Rectal smooth muscle tissue (tissue), 1 donor: Measurements from ENCODE around the gene ANKRD13D.
A peak's percentile ranks its signal among the peaks of the same experiment; 100 is the strongest.

Source experiments
- H3K27ac ChIP-seq: one replicate; pipeline ENCODE4 v1.7.0; 2013; ENCODE audit warnings: low read depth, low read length, inconsistent platforms
- H3K27me3 ChIP-seq: one replicate; pipeline ENCODE4 v1.7.0; 2013; ENCODE audit warnings: low read length; ENCODE audit not compliant: control insufficient read depth, insufficient read depth
- H3K36me3 ChIP-seq: one replicate; pipeline ENCODE4 v1.7.0; 2013; ENCODE audit warnings: low read length; ENCODE audit not compliant: control insufficient read depth, insufficient read depth
- H3K4me1 ChIP-seq: one replicate; pipeline ENCODE4 v1.7.0; 2013; ENCODE audit warnings: low read length; ENCODE audit not compliant: control insufficient read depth, insufficient read depth
- H3K4me3 ChIP-seq: one replicate; pipeline ENCODE4 v1.7.0; 2013; ENCODE audit warnings: low read length
- H3K9ac ChIP-seq: one replicate; pipeline ENCODE4 v1.7.0; 2013; ENCODE audit warnings: low read length

Gene ANKRD13D

DNA sequence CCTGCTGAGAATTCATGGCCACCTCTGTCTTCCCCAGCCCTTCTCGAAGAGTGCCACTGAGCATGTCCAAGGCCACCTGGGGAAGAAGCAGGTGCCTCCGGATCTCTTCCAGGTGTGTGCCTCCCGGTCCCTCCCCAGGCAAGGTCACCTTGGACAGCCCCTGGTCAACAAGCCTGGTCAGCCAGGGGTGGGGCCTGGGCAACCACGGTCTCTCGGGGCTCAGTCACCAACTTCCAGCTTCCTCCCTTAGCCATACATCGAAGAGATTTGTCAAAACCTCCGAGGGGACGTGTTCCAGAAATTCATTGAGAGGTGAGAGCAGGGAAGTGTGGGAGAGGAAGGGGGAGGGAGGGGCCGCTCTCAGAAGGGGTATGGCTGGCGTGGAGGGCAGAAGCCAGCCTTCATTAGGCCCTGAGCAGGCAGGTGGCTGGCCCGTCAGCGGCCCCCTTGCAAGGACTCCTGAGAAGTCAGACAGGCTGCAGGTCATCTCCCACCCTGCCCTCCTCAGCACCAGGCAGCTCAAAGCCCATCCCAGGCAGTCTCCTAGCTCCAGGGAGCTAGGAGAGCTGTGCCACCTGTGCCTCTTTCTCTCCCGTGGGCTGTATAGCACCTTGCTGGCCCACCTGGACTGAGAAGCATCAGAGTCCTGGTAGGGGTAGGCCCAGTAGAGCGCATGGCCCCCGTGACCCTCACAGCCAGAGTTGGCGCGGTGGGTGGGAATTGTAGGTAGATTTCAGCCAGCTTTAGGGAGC is 9.3 kb upstream of the ANKRD13D start:
- Histone ChIP-seq H3K27ac (no peak overlapping the region), H3K4me3 (no peak overlapping the region), H3K4me1 (peaks cover 16% of the 10 kb centered on the region), H3K9ac (no peak overlapping the region), H3K36me3 (peaks cover 45% of the 10 kb centered on the region), H3K27me3 (no peaks in the 10 kb centered on the region)

DNA sequence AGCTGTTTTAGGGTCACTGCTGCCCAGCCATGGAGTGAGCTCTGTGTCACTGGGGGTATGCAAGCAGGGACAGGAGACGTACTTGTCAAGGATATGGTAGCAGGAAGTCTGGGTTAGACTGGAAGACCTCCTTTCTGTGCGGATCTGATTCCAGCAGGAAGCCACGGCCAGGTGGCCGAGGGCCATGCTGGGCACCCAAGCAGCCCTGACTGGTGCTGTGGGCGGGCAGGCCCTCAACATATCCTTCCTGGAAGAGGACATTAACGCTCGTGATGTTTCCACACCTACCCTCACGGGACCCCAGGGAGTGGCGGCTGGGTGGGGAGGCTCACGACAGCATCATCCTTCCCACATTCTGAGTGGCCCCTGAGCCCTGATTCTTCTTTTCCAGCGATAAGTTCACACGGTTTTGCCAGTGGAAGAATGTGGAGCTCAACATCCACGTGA is 8.7 kb upstream of the ANKRD13D start:
- Histone ChIP-seq H3K36me3 (peaks cover 45% of the 10 kb centered on the region), H3K27ac (no peak overlapping the region), H3K4me1 (peaks cover 16% of the 10 kb centered on the region), H3K4me3 (no peak overlapping the region), H3K27me3 (no peaks in the 10 kb centered on the region), H3K9ac (no peak overlapping the region)

DNA sequence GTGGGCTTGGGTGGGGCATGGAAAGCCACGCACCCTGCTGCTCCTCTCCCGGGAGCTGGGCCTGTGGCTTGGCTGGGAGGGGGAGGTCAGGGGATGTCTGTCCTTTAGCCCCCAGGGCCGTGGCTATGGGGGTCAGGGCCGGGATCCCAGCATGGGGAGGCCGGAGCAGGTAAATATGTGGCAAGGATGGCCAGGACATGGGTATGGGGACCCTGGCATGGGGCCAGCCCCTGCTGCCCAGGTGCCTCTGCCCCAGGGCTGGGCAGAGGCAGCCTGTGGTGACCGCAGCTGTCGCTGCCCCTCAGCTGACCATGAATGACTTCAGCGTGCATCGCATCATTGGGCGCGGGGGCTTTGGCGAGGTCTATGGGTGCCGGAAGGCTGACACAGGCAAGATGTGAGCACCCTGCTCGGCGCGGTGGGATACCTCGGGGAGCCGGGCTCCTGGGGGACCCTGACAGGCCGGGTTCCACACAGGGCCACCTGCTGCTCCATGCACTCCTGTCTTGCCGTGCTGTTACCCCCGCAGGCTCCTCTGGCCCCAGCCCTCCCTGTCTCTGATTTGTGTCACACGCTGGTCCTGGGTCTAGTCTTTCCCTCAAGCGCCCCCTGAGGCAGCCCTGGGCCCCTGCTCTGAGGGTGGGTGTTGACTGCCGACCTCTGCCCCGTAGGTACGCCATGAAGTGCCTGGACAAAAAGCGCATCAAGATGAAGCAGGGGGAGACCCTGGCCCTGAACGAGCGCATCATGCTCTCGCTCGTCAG is 8.1 kb upstream of the ANKRD13D start:
- H3K9ac ChIP-seq, result no peak overlapping the region
- H3K4me3 ChIP-seq, result no peak overlapping the region
- H3K27me3 ChIP-seq, result no peaks in the 10 kb centered on the region
- peaks cover 49% of the 10 kb centered on the region for H3K36me3 ChIP-seq
- peaks cover 16% of the 10 kb centered on the region for H3K4me1 ChIP-seq
- no peak overlapping the region for H3K27ac ChIP-seq

DNA sequence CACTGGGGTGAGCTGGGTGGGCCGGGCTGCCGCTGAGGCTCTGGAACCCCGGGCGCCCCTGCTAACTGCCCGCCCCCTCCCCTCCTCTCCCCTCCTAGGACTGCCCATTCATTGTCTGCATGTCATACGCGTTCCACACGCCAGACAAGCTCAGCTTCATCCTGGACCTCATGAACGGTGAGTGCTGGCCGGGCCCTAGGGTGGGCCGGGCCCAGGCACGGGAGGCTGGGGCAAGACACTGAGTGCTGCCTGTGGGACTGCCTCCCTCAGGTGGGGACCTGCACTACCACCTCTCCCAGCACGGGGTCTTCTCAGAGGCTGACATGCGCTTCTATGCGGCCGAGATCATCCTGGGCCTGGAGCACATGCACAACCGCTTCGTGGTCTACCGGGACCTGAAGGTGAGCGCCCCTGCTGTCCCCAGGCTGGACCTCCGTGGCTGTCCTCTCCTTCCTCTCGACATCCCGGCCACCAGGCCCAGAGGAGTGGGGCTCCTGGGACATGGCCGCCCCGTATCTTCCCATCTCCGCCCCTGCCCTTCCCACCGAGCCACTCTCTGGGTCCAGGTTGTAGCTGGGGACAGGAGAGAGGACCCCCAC is 7.5 kb upstream of the ANKRD13D start:
- H3K4me1 ChIP-seq, result peaks cover 14% of the 10 kb centered on the region
- no peaks in the 10 kb centered on the region for H3K27me3 ChIP-seq
- no peak overlapping the region for H3K9ac ChIP-seq
- H3K4me3 ChIP-seq, result no peak overlapping the region
- no peak overlapping the region for H3K27ac ChIP-seq
- peaks cover 52% of the 10 kb centered on the region for H3K36me3 ChIP-seq

DNA sequence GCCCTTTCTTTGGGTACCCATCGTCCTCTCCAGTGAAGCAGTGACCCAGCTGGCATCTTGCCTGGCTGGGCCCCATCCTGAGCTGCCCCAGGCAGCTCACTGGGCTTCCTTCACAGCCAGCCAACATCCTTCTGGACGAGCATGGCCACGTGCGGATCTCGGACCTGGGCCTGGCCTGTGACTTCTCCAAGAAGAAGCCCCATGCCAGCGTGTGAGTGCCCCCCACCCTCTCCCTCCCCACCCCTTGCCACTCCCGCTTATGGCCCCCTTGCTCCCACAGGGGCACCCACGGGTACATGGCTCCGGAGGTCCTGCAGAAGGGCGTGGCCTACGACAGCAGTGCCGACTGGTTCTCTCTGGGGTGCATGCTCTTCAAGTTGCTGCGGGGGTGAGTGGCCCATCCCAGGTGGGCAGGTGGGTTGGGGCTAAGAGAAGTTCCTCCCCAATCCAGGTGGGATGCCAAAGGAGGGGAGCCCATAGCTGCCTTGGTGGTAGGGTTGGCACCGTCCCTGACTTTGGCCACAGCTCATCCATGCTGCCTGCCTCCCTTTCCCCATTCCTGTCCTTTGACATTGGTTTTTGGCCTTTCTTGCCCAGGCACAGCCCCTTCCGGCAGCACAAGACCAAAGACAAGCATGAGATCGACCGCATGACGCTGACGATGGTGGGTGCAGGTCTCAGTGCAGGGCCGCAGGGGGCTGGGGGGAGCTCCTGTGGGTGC is 6.8 kb upstream of the ANKRD13D start:
- Histone ChIP-seq H3K9ac (no peak overlapping the region), H3K27ac (no peak overlapping the region), H3K27me3 (no peaks in the 10 kb centered on the region), H3K4me3 (no peak overlapping the region), H3K4me1 (peaks cover 8% of the 10 kb centered on the region), H3K36me3 (peaks cover 52% of the 10 kb centered on the region)

DNA sequence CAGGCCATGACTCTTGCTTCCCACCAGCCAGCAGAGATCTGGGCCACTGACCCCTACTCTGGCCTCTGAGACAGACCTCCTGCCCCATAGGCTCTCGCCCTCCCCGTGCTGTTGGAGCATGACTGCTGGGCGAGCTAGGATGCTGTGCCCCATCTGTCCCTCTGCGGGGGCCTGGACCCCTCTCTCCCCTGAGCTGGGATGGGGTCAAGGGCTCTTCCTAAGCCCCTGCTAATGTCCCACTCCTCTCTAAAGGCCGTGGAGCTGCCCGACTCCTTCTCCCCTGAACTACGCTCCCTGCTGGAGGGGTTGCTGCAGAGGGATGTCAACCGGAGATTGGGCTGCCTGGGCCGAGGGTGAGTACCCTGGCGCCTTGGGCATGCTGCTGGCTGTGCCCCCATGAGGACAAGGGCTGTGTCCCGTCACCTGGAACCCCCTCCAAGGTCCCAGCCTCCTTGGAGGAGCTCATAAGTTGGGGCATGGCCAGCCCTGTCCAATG is 6.2 kb upstream of the ANKRD13D start:
- Histone ChIP-seq H3K9ac (no peak overlapping the region), H3K27me3 (no peaks in the 10 kb centered on the region), H3K4me3 (no peak overlapping the region), H3K27ac (no peak overlapping the region), H3K4me1 (peaks cover 10% of the 10 kb centered on the region), H3K36me3 (peaks cover 52% of the 10 kb centered on the region)

DNA sequence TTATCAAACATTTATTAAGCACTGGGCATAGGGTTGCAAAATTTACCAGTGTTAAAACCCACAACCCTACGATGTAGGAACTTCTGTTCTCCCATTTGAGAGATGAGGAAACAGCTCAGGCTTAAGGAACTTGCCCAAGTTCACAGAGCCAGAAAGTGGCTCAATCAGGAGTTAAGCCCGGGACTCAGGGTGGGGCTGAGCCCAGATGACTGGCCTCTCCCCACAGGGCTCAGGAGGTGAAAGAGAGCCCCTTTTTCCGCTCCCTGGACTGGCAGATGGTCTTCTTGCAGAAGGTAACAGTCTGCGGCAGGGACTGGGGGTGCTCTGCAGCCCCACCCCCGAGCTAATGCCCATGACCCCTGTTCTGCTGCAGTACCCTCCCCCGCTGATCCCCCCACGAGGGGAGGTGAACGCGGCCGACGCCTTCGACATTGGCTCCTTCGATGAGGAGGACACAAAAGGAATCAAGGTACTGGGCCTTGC is 5.6 kb upstream of the ANKRD13D start:
- no peak overlapping the region for H3K27ac ChIP-seq
- peaks cover 10% of the 10 kb centered on the region for H3K4me1 ChIP-seq
- peaks cover 52% of the 10 kb centered on the region for H3K36me3 ChIP-seq
- no peak overlapping the region for H3K9ac ChIP-seq
- no peak overlapping the region for H3K4me3 ChIP-seq
- H3K27me3 ChIP-seq, result no peaks in the 10 kb centered on the region

DNA sequence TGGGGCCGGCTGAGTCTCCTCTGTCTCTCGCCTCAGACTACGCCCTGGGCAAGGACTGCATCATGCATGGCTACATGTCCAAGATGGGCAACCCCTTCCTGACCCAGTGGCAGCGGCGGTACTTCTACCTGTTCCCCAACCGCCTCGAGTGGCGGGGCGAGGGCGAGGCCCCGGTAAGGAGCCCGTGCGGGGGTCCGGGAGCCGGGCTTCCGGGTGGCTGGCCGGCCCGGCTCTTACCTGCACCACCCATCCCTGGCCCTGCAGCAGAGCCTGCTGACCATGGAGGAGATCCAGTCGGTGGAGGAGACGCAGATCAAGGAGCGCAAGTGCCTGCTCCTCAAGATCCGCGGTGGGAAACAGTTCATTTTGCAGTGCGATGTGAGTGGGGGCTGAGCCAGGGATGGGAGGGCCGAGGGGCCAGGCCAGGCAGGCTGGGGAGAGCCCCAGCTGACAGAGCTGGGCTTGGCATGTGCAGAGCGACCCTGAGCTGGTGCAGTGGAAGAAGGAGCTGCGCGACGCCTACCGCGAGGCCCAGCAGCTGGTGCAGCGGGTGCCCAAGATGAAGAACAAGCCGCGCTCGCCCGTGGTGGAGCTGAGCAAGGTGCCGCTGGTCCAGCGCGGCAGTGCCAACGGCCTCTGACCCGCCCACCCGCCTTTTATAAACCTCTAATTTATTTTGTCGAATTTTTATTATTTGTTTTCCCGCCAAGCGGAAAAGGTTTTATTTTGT is 4.1 kb upstream of the ANKRD13D start:
- peaks cover 45% of the 10 kb centered on the region for H3K36me3 ChIP-seq
- H3K27me3 ChIP-seq, result no peaks in the 10 kb centered on the region
- H3K27ac ChIP-seq, result no peak overlapping the region
- peaks cover 11% of the 10 kb centered on the region for H3K4me1 ChIP-seq
- H3K4me3 ChIP-seq, result no peak overlapping the region
- H3K9ac ChIP-seq, result no peak overlapping the region

DNA sequence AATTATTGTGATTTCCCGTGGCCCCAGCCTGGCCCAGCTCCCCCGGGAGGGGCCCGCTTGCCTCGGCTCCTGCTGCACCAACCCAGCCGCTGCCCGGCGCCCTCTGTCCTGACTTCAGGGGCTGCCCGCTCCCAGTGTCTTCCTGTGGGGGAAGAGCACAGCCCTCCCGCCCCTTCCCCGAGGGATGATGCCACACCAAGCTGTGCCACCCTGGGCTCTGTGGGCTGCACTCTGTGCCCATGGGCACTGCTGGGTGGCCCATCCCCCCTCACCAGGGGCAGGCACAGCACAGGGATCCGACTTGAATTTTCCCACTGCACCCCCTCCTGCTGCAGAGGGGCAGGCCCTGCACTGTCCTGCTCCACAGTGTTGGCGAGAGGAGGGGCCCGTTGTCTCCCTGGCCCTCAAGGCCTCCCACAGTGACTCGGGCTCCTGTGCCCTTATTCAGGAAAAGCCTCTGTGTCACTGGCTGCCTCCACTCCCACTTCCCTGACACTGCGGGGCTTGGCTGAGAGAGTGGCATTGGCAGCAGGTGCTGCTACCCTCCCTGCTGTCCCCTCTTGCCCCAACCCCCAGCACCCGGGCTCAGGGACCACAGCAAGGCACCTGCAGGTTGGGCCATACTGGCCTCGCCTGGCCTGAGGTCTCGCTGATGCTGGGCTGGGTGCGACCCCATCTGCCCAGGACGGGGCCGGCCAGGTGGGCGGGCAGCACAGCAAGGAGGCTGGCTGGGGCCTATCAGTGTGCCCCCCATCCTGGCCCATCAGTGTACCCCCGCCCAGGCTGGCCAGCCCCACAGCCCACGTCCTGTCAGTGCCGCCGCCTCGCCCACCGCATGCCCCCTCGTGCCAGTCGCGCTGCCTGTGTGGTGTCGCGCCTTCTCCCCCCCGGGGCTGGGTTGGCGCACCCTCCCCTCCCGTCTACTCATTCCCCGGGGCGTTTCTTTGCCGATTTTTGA is 3.3 kb upstream of the ANKRD13D start:
- no peaks in the 10 kb centered on the region for H3K27me3 ChIP-seq
- H3K9ac ChIP-seq, result no peak overlapping the region
- H3K4me1 ChIP-seq, result peaks cover 18% of the 10 kb centered on the region
- H3K4me3 ChIP-seq, result no peak overlapping the region
- peaks cover 40% of the 10 kb centered on the region for H3K36me3 ChIP-seq
- H3K27ac ChIP-seq, result peak overlapping the region; percentile 51

DNA sequence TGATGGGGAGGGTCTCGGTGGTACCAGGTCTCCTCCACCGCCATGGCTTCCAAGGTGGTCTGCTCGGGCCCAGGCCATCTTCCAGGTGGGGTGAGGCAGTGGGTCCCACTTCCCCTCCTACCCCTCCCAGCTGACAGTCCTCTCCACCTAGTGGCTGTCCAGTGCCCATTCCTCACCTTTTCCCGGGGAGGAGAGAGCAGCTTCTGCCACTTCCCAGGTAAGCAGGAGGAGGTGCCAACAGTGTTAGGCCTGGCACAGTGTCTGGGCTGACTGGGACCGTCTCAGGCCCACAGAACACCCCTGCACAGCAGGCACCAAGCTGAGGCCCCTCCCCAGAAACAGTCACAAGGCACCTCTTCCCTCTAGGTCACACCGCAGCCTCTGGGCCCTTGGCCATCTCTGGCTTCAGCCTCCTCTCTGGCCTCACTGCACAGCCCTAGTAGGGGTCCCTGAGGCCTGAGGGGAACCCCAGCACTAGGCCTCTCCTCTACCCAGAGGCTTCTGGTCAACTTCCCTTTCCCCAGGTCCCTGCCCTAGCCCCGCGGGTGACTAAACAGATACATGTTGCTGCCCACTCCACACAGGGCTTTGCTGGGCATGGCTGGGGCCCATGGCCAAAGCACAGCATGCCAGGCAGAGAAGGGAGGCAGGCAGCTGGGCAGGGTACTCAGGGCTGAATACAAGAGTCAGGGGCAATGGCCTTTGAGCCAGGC is 2.3 kb upstream of the ANKRD13D start:
- H3K27me3 ChIP-seq, result no peaks in the 10 kb centered on the region
- H3K36me3 ChIP-seq, result peaks cover 36% of the 10 kb centered on the region
- no peak overlapping the region for H3K4me3 ChIP-seq
- peak overlapping the region; percentile 61 for H3K9ac ChIP-seq
- peak overlapping the region; percentile 94 for H3K27ac ChIP-seq
- H3K4me1 ChIP-seq, result peaks cover 18% of the 10 kb centered on the region
